Caki2 (cell line): ENCODE data around the gene SLC2A2. TPM values are rescaled to one million over a fixed set of nuclear protein-coding genes. Genes with fewer than 3 reads are reported as not detected.

Experiments used
- DNase-seq: peaks from one replicate; pipeline ENCODE4 v3.0.0-alpha.2; 2015; ENCODE audit warnings: low read depth
- in situ Hi-C: cut with HindIII; loops from 2 replicates; pipeline ENCODE4 v1.10.0; 2016; ENCODE audit warnings: low sequenced_read_pairs, low pct_unique_long_range_greater_than_20kb, mixed read lengths
- total RNA-seq: library from RNA; depleted of rRNA; stranded (reverse); fragments of >200 nt; shearing (Covaris generic); gene quantifications from 2 replicates; pipeline ENCODE4 v1.2.3, GENCODE V29; 2014; ENCODE audit warnings: low replicate concordance

The SLC2A2 gene
- total RNA-seq, 1 experiment from 2014 or later, result not detected

GRCh38 chr3:171044835-171045793 is 18.6 kb upstream of the SLC2A2 start:
- peak; percentile 98 for DNase-seq
- in situ Hi-C loops, result no loop called here

GRCh38 chr3:171044384-171044783 is 17.9 kb upstream of the SLC2A2 start:
- in situ Hi-C loops, result no loop called here
- no peak for DNase-seq

DNA sequence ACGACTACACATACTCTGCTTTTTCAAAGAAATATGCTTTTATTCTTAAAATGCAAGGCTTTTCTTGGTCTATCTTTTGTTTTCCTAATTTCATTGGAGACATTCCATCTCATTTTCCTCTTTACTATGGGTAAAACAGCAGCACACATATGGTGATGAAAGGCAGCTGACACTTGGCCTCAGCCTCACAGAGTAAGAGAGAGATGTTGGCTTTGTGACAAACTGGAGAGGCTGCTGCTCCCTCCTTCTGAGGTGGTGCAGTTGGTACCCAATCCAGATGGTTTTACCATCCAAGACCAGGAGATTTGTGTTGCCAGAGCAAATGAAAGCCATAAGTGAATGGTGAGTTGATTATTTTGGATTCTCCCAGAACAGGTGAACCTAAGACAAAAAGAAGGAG is 13.2 kb upstream of the SLC2A2 start:
- no peak for DNase-seq
- in situ Hi-C loops, result no loop called here

- no peak for DNase-seq
- in situ Hi-C loops, result no loop called here
These were observed 11.8 kb upstream of the SLC2A2 start for GRCh38 chr3:171038342-171038741.

DNA sequence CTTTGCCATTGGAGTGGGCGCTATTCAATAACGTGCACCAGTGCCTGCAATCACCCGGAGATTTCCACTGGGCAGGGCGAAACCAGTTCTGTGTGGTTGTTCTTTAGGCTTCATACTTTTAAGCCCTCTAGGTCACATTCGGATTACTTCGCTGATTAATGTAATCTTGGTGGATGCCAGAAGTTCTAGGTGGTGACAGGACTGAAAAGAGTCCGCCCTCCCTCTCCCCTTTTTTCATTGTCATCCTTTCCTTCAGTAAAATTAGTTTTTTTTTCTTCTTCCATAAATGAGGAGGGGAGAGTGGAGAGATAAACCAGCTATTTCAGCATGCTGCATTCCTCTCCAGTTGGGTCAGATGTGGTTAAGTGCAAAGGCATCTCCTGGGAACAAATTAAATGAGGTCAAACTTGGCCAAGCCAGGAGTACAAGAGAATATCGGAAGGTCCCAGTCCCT is 2.3 kb upstream of the SLC2A2 start:
- no peak for DNase-seq
- in situ Hi-C loops, result no loop called here

GRCh38 chr3:171028025-171028778 is 1.7 kb upstream of the SLC2A2 start:
- DNase-seq, result no peak
- in situ Hi-C loops, result no loop called here

DNA sequence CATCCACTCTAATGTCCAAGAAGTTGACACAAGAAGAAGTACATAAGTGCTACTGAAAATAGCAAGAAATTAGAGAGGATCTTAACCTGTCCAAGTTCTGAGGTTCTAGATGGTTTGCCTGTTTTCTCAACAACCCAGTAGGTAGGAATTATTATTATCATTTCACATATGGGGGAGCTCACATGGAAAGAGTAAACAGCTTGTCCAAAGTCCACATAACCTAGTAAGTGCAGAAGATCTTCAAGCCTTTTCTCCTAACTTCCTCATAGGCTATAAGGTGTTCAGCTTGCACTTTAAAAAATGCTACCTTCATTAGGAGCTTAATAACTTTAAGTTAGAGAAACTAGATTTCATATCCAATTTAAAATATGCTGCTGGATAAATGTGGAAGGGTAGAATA is 3.0 kb downstream of the SLC2A2 start:
- in situ Hi-C loops, result no loop called here

GRCh38 chr3:171021377-171021776 is 5.1 kb downstream of the SLC2A2 start:
- DNase-seq, result no peak
- in situ Hi-C loops, result no loop called here

More for the DNA sequence above, 3.0 kb downstream of the SLC2A2 start:
- no peak for DNase-seq

DNA sequence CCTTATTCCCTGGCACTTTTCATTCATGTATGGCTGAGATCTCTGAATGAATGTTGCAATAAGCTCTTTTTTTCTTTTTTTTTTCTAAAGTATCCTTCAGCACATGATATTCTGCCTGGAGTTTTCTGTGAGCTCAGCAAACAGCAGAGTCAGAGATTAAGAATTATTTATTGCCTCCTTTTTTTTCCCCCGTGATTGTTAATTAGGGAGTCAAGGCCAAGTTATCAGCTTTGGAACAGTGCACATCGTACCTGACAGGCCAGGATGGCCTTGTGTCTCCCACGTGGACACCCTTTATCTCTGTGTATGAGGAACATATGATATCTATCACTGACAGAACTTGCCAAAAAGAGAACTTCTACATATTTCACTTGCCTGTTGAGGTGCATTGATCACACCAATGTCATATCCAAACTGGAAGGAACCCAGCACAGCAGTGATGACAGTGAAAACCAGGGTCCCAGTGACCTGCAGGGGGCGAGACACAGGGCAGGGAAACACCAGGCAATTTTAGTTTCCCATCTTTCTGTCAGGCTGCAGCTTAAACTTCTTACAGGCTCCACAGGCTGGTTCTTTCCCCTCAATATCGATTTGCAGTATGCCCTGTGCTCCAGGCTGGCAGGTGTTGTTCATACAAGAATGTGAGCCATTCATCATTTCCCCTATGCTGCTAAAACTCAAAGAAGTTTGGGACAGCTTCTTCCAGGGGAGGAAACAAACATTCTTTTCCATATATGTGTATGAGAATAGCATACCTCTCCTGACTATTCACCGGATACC is 8.2 kb downstream of the SLC2A2 start:
- in situ Hi-C loops, result no loop called here
- no peak for DNase-seq

DNA sequence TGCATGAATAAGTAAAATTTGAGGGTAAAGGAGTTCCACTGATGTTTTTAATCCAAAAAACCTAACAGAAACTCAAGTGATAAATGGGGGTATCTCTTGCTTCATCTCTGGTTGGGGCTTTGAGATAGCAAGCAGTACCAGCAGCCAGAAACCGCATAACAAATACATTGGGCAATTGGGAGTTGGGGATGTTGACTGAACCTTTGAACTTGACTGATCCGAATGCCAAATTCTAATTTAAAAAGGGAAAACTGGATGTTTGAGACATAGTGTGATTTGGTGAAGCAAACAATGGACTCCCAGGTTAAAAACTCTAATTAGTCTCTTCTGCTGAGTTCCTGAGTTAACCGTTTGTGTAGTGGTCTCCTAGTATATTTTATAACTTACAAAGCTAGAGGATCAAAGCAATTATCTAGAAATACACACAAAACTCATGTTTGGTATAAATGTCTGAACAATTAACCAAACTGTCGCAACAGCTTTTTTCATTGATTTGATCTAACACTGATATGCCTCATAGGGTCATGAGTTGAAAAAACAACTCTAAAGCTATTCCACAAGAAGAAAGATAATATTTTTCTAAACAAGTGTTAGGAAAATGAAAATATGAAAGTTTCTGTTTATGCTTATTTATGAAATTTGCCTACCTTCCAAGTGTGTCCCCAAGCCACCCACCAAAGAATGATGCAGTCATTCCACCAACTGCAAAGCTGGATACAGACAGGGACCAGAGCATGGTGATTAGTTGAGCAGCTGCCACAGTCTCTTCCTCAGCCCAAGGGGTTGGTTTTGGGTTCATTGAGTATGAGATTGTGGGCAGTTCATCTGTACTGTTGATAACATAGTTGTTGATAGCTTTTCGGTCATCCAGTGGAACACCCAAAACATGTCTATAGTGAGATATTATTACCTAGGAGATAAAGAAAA is 12.4 kb downstream of the SLC2A2 start:
- in situ Hi-C loops, result no loop called here
- no peak for DNase-seq

DNA sequence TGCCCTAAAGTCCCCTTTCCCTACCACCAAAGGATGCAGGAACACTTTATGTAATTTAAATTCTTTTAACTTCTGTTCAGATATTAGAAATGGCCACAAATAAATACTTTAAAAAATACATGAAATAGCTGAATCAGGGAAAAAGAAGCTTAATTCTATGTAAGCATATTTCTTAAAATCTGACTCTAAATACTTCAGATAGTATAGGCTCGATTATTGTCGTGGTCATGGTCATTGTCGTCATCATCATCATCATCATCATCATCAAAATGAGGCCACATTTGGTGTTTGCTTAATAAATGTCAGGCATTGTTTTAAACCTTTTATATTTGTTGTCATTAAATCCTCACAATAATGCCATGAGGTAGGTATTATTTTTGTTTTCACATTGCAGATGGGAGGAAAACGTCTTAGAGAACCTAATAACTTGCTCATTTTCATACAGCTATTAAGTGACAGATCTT is 14.6 kb downstream of the SLC2A2 start:
- in situ Hi-C loops, result no loop called here
- DNase-seq, result no peak

DNA sequence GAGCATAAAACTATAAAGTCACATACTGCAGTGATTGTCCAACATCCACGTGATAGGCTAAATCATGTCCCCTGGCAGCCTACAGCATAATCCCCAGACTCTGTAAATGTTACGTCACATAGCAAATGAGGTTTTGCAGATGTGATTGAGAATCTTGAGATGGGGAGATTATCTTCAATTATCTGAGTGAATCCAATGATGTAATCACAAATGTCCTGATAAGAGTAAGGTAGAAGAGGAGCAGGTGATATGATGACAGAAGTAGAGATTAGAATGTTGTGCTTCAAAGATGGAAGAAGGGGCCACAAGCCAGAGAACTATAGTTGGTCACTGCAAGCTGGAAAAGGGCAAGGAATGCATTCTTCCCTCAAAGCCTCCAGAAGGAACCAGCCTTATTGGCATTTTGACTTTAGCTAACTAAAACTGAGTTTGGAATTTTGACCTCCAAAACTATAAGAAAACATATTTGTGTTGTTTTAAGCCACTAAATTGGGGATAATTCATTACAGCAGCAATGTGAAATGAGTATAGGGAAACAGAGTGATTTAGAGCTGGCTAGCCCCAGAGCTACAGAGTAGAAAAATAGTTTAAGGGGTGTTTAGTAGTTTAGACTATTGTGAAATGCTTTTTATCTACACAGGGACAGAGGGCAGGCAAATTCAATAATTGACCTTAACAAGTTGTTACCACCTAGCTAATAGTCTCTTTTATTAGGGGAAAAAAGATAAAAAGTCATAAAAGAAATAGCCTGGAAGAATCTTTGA is 15.2 kb downstream of the SLC2A2 start:
- in situ Hi-C loops, result no loop called here

GRCh38 chr3:171007316-171007715 is 19.2 kb downstream of the SLC2A2 start:
- no peak for DNase-seq
- in situ Hi-C loops, result no loop called here

More for the DNA sequence above, 15.2 kb downstream of the SLC2A2 start:
- no peak for DNase-seq

- in situ Hi-C loops, result no loop called here
- DNase-seq, result no peak
These were observed 20.9 kb downstream of the SLC2A2 start for GRCh38 chr3:171005648-171006047.

DNA sequence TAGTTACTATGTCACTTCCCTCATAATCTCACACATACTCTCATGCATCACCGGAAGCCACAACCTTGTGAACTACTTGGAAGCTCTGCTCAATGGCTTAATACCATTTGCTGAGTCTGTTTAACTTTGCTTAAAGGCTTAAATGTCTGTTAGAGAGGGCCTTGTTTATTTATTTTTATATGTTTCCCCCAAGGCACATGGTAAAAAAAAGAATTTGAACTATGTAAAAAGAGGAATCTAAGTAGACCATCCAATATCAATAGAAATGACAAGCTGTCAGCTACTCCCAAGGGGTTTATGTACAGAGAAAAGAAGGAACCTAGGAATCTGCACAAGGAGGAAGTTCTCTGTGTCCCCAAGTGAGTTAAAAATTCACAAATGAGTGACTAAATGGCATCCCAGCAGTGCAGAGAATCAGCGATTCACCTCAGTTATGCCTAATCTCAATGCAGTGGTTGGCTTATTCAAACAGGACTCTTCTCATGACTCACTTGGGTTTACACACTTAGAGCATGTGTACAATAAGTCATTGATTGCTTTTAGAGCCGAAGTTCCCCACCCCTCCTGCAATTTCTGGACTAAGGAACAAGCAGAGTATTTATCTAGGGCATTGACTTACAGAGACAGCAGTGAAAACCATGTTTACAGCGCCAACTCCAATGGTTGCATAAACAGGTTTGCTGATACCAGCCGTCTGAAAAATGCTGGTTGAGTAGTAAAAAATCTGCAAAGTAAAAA is 24.4 kb downstream of the SLC2A2 start:
- in situ Hi-C loops, result no loop called here
- peak; percentile 99 for DNase-seq

DNA sequence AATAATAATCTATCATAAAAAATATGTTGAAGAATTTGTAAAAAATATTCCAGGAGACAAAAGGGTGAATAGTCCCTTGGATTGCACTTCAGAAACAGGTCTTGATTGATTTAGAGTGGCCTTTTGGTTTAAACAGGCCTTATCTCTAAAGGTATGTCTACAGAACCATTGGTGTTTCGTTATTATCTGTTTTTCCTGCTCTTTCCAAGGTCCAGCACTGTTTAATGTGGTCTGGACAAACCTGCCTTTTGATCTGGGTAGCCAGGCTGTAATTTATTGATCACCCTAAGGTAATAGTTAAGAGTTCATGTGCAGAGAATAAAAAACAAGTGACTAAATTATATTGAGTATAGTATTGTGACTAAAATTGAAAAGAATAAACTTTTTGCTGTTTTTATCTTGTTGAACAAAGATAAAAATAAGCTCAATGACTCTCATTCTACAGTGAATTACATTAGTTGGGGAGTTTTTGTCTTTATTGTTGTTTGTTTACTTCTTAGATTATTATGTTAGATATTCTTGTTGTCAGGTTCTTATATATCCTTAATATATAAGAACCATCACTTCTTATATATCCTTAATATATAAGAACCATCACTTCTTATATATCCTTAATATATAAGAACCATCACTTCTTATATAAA is 25.1 kb downstream of the SLC2A2 start:
- in situ Hi-C loops, result no loop called here
- DNase-seq, result no peak
